Activated T-cell treated with anti-CD3 and anti-CD28 coated beads, Interleukin-2, amount 50 U/mL, for 72 hours (primary cell): ENCODE measurements around the gene PRKG2. TPM values are rescaled to one million over a fixed set of nuclear protein-coding genes. Genes with fewer than 3 reads are reported as not detected.
A peak's percentile ranks its signal among the peaks of the same experiment; 100 is the strongest.
"Not testable (repeated sequence)": the region's sequence is repeated elsewhere in the genome, so short reads cannot be mapped to it uniquely, and the experiment has no call there.

Source experiments
- ATAC-seq, 2 donors: fragments of 150-1000 bp; cut with Tn5 transposase; replicated peaks in 1 of 2; 2 replicates each; pipeline ENCODE4 v1.10.0; 2021; ENCODE audit warnings: moderate library complexity in 2 of 2, mild to moderate bottlenecking in 1 of 2
- DNase-seq, 2 donors: peaks; one replicate each; pipeline ENCODE4 v3.0.0; 2021 to 2022; ENCODE audit warnings: mixed read lengths in 1 of 2
- H3K27ac Mint-ChIP-seq: one replicate; pipeline ENCODE4 v1.8.0; 2022; ENCODE audit warnings: mild to moderate bottlenecking, moderate library complexity, mixed read lengths
- H3K27me3 Mint-ChIP-seq: one replicate; pipeline ENCODE4 v1.8.0; 2022; ENCODE audit warnings: low read depth, mixed read lengths
- H3K36me3 Mint-ChIP-seq, 2 donors: one replicate each; pipeline ENCODE4 v1.8.0; 2022; ENCODE audit warnings: mixed read lengths in 2 of 2, mild to moderate bottlenecking in 1 of 2; ENCODE audit not compliant: insufficient read depth in 2 of 2
- H3K4me1 Mint-ChIP-seq: one replicate; pipeline ENCODE4 v1.8.0; 2022; ENCODE audit warnings: low read depth, mixed read lengths
- H3K4me3 Mint-ChIP-seq, 2 donors: one replicate each; pipeline ENCODE4 v1.8.0; 2022; ENCODE audit warnings: mild to moderate bottlenecking in 2 of 2, mixed read lengths in 2 of 2, moderate library complexity in 2 of 2
- H3K9me3 Mint-ChIP-seq, 2 donors: one replicate each; pipeline ENCODE4 v1.8.0; 2022; ENCODE audit warnings: mixed read lengths in 2 of 2
- total RNA-seq, 2 donors: library from RNA; stranded (reverse); gene quantifications; one replicate each; pipeline ENCODE4 v1.2.3, GENCODE V29; 2022

Gene PRKG2
- total RNA-seq, 2 donors from 2014 or later = 0.62 TPM; not detected in 1

GRCh38 chr4:81165861-81166430 lies 49.1 kb downstream of the PRKG2 start:
- H3K4me3 Mint-ChIP-seq = no peak overlapping the region
- DNase-seq = no peak
- no peak overlapping the region for H3K27ac Mint-ChIP-seq
- H3K27me3 Mint-ChIP-seq = peaks cover 10% of the 10 kb centered on the region
- peaks cover 7% of the 10 kb centered on the region for H3K4me1 Mint-ChIP-seq
- H3K9me3 Mint-ChIP-seq = no peaks in the 10 kb centered on the region
- no peak for ATAC-seq
- H3K36me3 Mint-ChIP-seq = no peaks in the 10 kb centered on the region

GRCh38 chr4:81164623-81165416 lies 50.2 kb downstream of the PRKG2 start:
- DNase-seq (peak; percentile 15 to 20), ATAC-seq (peak; percentile 96 to 97)
- Mint-ChIP-seq H3K36me3 (no peaks in the 10 kb centered on the region), H3K4me1 (peaks cover 7% of the 10 kb centered on the region), H3K27me3 (peaks cover 9% of the 10 kb centered on the region), H3K27ac (no peak overlapping the region), H3K4me3 (no peak overlapping the region), H3K9me3 (no peaks in the 10 kb centered on the region)

GRCh38 chr4:81164126-81164525 lies 50.9 kb downstream of the PRKG2 start:
- Mint-ChIP-seq H3K4me1 (peaks cover 7% of the 10 kb centered on the region), H3K9me3 (no peaks in the 10 kb centered on the region), H3K27me3 (peaks cover 5% of the 10 kb centered on the region), H3K4me3 (no peak overlapping the region), H3K36me3 (no peaks in the 10 kb centered on the region), H3K27ac (no peak overlapping the region)
- DNase-seq (no peak), ATAC-seq (no peak)

- Mint-ChIP-seq H3K4me3 (no peak overlapping the region), H3K4me1 (peaks cover 7% of the 10 kb centered on the region), H3K27me3 (peaks cover 5% of the 10 kb centered on the region), H3K27ac (no peak overlapping the region), H3K9me3 (no peaks in the 10 kb centered on the region), H3K36me3 (no peaks in the 10 kb centered on the region)
- ATAC-seq = no peak
- DNase-seq = no peak
Observed at GRCh38 chr4:81162752-81163458, 52.1 kb downstream of the PRKG2 start.

- not testable (repeated sequence) for H3K27ac Mint-ChIP-seq, H3K36me3 Mint-ChIP-seq, H3K9me3 Mint-ChIP-seq, ATAC-seq, H3K27me3 Mint-ChIP-seq, H3K4me1 Mint-ChIP-seq
- DNase-seq = peak in 1 of 2 donors; percentile 1
- peak overlapping the region; percentile 49 to 75 for H3K4me3 Mint-ChIP-seq
Observed at GRCh38 chr4:81153714-81154323, 61.2 kb downstream of the PRKG2 start.

GRCh38 chr4:81152839-81153713 lies 61.9 kb downstream of the PRKG2 start:
- no peak overlapping the region for H3K27ac Mint-ChIP-seq
- no peaks in the 10 kb centered on the region for H3K4me1 Mint-ChIP-seq
- H3K27me3 Mint-ChIP-seq = no peaks in the 10 kb centered on the region
- H3K36me3 Mint-ChIP-seq = peaks cover 0 to 3% of the 10 kb centered on the region in 2 donors
- ATAC-seq (no peak), DNase-seq (no peak)
- H3K9me3 Mint-ChIP-seq = peaks cover 4 to 6% of the 10 kb centered on the region in 2 donors
- peak overlapping the region; percentile 49 to 75 for H3K4me3 Mint-ChIP-seq

- no peak overlapping the region for H3K27ac Mint-ChIP-seq
- H3K4me3 Mint-ChIP-seq = no peak overlapping the region
- H3K27me3 Mint-ChIP-seq = no peaks in the 10 kb centered on the region
- H3K4me1 Mint-ChIP-seq = no peaks in the 10 kb centered on the region
- H3K9me3 Mint-ChIP-seq = peaks cover 0 to 2% of the 10 kb centered on the region in 2 donors
- DNase-seq (no peak), ATAC-seq (no peak)
- no peaks in the 10 kb centered on the region for H3K36me3 Mint-ChIP-seq
Observed at GRCh38 chr4:81149976-81150375, 65.0 kb downstream of the PRKG2 start.

- H3K27me3 Mint-ChIP-seq = no peaks in the 10 kb centered on the region
- no peaks in the 10 kb centered on the region for H3K36me3 Mint-ChIP-seq
- H3K9me3 Mint-ChIP-seq = peaks cover 0 to under 1% of the 10 kb centered on the region in 2 donors
- H3K4me1 Mint-ChIP-seq = no peaks in the 10 kb centered on the region
- no peak overlapping the region for H3K4me3 Mint-ChIP-seq
- H3K27ac Mint-ChIP-seq = no peak overlapping the region
- DNase-seq (no peak), ATAC-seq (no peak)
Observed at GRCh38 chr4:81148576-81148975, 66.4 kb downstream of the PRKG2 start.

GRCh38 chr4:81146466-81146865 lies 68.6 kb downstream of the PRKG2 start:
- ATAC-seq (no peak), DNase-seq (no peak)
- no peaks in the 10 kb centered on the region for H3K36me3 Mint-ChIP-seq
- H3K27ac Mint-ChIP-seq = no peak overlapping the region
- no peaks in the 10 kb centered on the region for H3K27me3 Mint-ChIP-seq
- H3K4me1 Mint-ChIP-seq = no peaks in the 10 kb centered on the region
- no peak overlapping the region for H3K4me3 Mint-ChIP-seq
- H3K9me3 Mint-ChIP-seq = no peaks in the 10 kb centered on the region

- DNase-seq (no peak), ATAC-seq (no peak)
- H3K36me3 Mint-ChIP-seq = no peaks in the 10 kb centered on the region
- H3K4me3 Mint-ChIP-seq = no peak overlapping the region
- H3K9me3 Mint-ChIP-seq = no peaks in the 10 kb centered on the region
- no peaks in the 10 kb centered on the region for H3K27me3 Mint-ChIP-seq
- no peaks in the 10 kb centered on the region for H3K4me1 Mint-ChIP-seq
- H3K27ac Mint-ChIP-seq = no peak overlapping the region
Observed at GRCh38 chr4:81143183-81143582, 71.8 kb downstream of the PRKG2 start.

- H3K9me3 Mint-ChIP-seq = no peaks in the 10 kb centered on the region
- no peak for DNase-seq
- ATAC-seq = no peak
- no peak overlapping the region for H3K27ac Mint-ChIP-seq
- H3K4me1 Mint-ChIP-seq = no peaks in the 10 kb centered on the region
- peaks cover 0 to 1% of the 10 kb centered on the region in 2 donors for H3K36me3 Mint-ChIP-seq
- H3K4me3 Mint-ChIP-seq = no peak overlapping the region
- no peaks in the 10 kb centered on the region for H3K27me3 Mint-ChIP-seq
Observed at GRCh38 chr4:81142744-81143143, 72.3 kb downstream of the PRKG2 start.

- no peaks in the 10 kb centered on the region for H3K9me3 Mint-ChIP-seq
- DNase-seq (no peak), ATAC-seq (no peak)
- H3K27ac Mint-ChIP-seq = no peak overlapping the region
- H3K4me1 Mint-ChIP-seq = no peaks in the 10 kb centered on the region
- no peak overlapping the region for H3K4me3 Mint-ChIP-seq
- H3K36me3 Mint-ChIP-seq = peaks cover 0 to 1% of the 10 kb centered on the region in 2 donors
- H3K27me3 Mint-ChIP-seq = peaks cover 12% of the 10 kb centered on the region
Observed at GRCh38 chr4:81137894-81138293, 77.1 kb downstream of the PRKG2 start.
